Activated naive CD8-positive, alpha-beta T cell treated with anti-CD3 and anti-CD28 coated beads for 36 hours (primary cell): ENCODE measurements around the gene WDR93. TPM values are rescaled to one million over a fixed set of nuclear protein-coding genes. Genes with fewer than 3 reads are reported as not detected.
"Not testable (repeated sequence)": the region's sequence is repeated elsewhere in the genome, so short reads cannot be mapped to it uniquely, and the experiment has no call there.

ENCODE experiments used
- DNase-seq: peaks from one replicate; pipeline ENCODE4 v3.0.0; 2021
- H3K27ac Mint-ChIP-seq: one replicate; pipeline ENCODE4 v1.8.0; 2022; ENCODE audit warnings: mild to moderate bottlenecking, moderate library complexity, mixed read lengths
- H3K27me3 Mint-ChIP-seq: one replicate; pipeline ENCODE4 v1.8.0; 2022; ENCODE audit warnings: mild to moderate bottlenecking, mixed read lengths
- H3K36me3 Mint-ChIP-seq: one replicate; pipeline ENCODE4 v1.8.0; 2021; ENCODE audit warnings: mild to moderate bottlenecking, mixed read lengths
- H3K4me1 Mint-ChIP-seq: one replicate; pipeline ENCODE4 v1.8.0; 2021; ENCODE audit warnings: mixed read lengths
- H3K4me3 Mint-ChIP-seq: one replicate; pipeline ENCODE4 v1.8.0; 2022; ENCODE audit warnings: mild to moderate bottlenecking, moderate library complexity, mixed read lengths
- H3K9me3 Mint-ChIP-seq: one replicate; pipeline ENCODE4 v1.8.0; 2022; ENCODE audit warnings: mixed read lengths
- total RNA-seq, 2 experiments: library from RNA; stranded (reverse); gene quantifications; one replicate each; pipeline ENCODE4 v1.2.3, GENCODE V29; 2021

WDR93 gene
- total RNA-seq, 2 experiments from 2014 or later, result not detected

- H3K27ac Mint-ChIP-seq, result no peak overlapping the region
Measured at GRCh38 chr15:89669309-89669865, 21.2 kb upstream of the WDR93 start.

GRCh38 chr15:89669941-89670340 is 20.7 kb upstream of the WDR93 start:
- DNase-seq, result no peak
- Mint-ChIP-seq H3K9me3 (no peaks in the 10 kb centered on the region), H3K27me3 (peaks cover 16% of the 10 kb centered on the region), H3K4me1 (peaks cover 3% of the 10 kb centered on the region), H3K4me3 (no peak overlapping the region), H3K27ac (no peak overlapping the region), H3K36me3 (no peaks in the 10 kb centered on the region)

More at GRCh38 chr15:89669309-89669865, 21.2 kb upstream of the WDR93 start:
- peaks cover 3% of the 10 kb centered on the region for H3K4me1 Mint-ChIP-seq
- no peaks in the 10 kb centered on the region for H3K36me3 Mint-ChIP-seq
- no peak for DNase-seq
- H3K4me3 Mint-ChIP-seq, result no peak overlapping the region
- peaks cover 21% of the 10 kb centered on the region for H3K27me3 Mint-ChIP-seq
- no peaks in the 10 kb centered on the region for H3K9me3 Mint-ChIP-seq

- Mint-ChIP-seq H3K4me3 (no peak overlapping the region), H3K9me3 (no peaks in the 10 kb centered on the region), H3K4me1 (peaks cover 3% of the 10 kb centered on the region), H3K27me3 (peaks cover 12% of the 10 kb centered on the region), H3K27ac (no peak overlapping the region), H3K36me3 (no peaks in the 10 kb centered on the region)
- DNase-seq, result no peak
Measured at GRCh38 chr15:89670971-89671560, 19.5 kb upstream of the WDR93 start.

GRCh38 chr15:89671687-89672086 is 18.9 kb upstream of the WDR93 start:
- no peak overlapping the region for H3K4me3 Mint-ChIP-seq
- no peak for DNase-seq
- peaks cover 7% of the 10 kb centered on the region for H3K27me3 Mint-ChIP-seq
- no peaks in the 10 kb centered on the region for H3K9me3 Mint-ChIP-seq
- H3K4me1 Mint-ChIP-seq, result peaks cover 3% of the 10 kb centered on the region
- H3K27ac Mint-ChIP-seq, result no peak overlapping the region
- no peaks in the 10 kb centered on the region for H3K36me3 Mint-ChIP-seq

DNA sequence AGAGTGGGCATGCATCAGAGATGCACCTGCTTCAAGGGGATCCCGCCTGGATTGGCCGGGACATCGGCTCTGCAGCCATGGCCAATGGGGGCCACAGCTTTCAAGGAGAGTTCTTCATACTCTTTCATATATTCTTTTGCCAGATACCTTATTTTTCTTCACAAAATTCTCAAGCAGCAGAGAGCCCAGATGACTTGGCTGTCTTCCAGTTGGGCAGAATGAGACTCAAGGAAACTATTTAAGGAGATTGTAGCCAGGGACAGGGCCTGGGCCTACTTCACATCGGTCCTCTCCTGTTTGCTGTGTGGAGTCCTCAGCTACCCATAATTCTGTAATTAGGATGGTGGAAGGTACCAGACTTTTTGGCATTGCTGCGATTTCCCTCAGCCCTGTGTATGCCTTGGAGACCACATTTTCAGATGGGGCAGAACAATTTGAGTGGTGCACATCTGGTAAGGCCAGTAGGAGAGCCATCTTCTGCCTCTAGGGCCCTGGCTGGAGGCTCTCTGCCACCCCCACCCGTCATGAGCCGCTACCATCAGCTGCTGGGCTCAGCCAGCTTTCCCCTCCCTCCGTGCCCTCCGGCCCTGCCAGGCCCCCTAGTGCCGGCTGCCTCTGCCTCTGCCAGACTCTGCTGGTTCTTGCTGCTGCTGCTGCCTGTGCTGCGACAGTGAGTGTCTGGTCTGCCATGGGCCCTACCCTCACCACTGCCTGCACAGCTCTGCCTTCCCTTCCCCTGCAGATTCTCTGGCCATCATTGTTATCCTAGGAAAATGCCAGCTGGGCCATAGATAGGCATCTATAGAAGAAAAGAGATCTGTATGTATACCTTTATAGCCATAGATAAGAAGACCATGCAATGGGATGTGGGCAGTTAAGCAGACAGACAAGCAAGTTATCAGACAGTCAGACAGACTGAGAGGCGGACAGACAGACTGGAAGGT is 18.1 kb upstream of the WDR93 start:
- Mint-ChIP-seq H3K9me3 (no peaks in the 10 kb centered on the region), H3K36me3 (no peaks in the 10 kb centered on the region), H3K27me3 (peaks cover 3% of the 10 kb centered on the region), H3K4me3 (no peak overlapping the region), H3K4me1 (peaks cover 3% of the 10 kb centered on the region), H3K27ac (no peak overlapping the region)
- no peak for DNase-seq

- no peak overlapping the region for H3K4me3 Mint-ChIP-seq
- no peaks in the 10 kb centered on the region for H3K9me3 Mint-ChIP-seq
- H3K27me3 Mint-ChIP-seq, result no peaks in the 10 kb centered on the region
- no peaks in the 10 kb centered on the region for H3K36me3 Mint-ChIP-seq
- peak; percentile 29 for DNase-seq
- H3K4me1 Mint-ChIP-seq, result peaks cover 3% of the 10 kb centered on the region
- H3K27ac Mint-ChIP-seq, result no peak overlapping the region
Measured at GRCh38 chr15:89673165-89673512, 17.5 kb upstream of the WDR93 start.

- Mint-ChIP-seq H3K27me3 (no peaks in the 10 kb centered on the region), H3K27ac (no peak overlapping the region), H3K4me1 (peaks cover 3% of the 10 kb centered on the region), H3K36me3 (no peaks in the 10 kb centered on the region), H3K4me3 (no peak overlapping the region), H3K9me3 (no peaks in the 10 kb centered on the region)
- no peak for DNase-seq
Measured at GRCh38 chr15:89674526-89674925, 16.1 kb upstream of the WDR93 start.

DNA sequence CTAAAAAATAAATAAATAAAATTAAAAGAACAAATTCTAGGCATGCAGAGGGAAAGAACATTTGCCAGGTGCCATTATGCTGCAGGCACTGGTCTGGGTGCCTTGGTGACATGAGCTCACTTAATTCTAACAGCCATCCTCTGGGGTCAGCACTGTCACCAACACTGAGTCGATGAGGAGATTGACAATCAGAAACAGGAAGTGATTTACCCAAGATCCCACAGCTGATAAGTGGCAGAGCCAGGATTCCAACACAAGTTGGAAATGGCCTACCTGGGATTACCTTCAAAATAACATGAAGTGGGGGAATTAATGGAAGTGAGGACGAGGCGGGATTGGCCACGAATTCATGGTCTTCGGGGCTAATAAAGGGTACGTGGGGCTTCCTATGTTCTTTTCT is 15.0 kb upstream of the WDR93 start:
- Mint-ChIP-seq H3K4me3 (no peak overlapping the region), H3K9me3 (no peaks in the 10 kb centered on the region), H3K27ac (no peak overlapping the region), H3K36me3 (no peaks in the 10 kb centered on the region), H3K27me3 (no peaks in the 10 kb centered on the region), H3K4me1 (peaks cover 3% of the 10 kb centered on the region)
- no peak for DNase-seq

DNA sequence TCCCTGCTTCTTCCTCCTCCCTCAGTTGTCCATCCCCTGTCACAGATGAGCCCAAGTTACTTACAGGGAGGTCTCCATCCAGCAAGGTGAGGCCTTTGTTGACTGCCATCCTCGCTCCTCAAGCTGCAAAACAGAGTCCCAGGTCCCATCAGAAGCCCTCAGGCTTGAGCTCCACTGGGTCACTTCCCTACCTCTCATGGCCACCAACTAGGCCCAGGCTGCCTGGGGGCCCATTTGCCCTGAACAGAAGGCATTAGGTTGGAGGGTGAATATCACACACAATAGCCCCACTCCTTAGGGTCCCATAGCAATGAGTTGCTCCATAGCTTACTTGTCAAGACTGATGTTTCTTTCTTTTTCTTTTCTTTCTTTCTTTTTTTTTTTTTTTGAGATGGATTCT is 13.2 kb upstream of the WDR93 start:
- Mint-ChIP-seq H3K4me3 (no peak overlapping the region), H3K9me3 (no peaks in the 10 kb centered on the region), H3K27ac (no peak overlapping the region), H3K27me3 (no peaks in the 10 kb centered on the region), H3K4me1 (no peaks in the 10 kb centered on the region), H3K36me3 (no peaks in the 10 kb centered on the region)
- no peak for DNase-seq

DNA sequence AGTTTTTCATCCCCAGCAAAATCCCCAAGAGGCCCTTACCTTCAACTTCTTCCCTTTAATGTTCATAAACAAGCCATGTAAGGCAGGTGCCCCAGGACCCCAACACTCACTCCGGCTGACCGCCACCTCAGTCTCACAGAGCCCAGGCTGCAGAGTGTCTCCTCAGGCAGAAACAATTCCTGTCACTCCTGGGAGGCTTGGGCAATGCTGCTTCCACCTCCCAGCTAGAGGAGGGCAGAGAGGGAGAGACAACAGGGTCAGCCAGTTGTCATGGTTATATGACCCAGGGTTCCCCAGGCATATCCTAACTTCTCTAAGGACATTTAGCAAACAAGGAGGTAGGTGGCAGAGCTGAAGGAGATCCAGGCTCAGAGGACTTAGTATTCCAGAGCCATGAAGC is 11.4 kb upstream of the WDR93 start, which contains the start of gene PLIN1:
Gene PLIN1 (minus strand): TSS at position 156 of the 400 bp plus-strand sequence. CDS start 1,878 bp downstream, outside the sequence.
- DNase-seq, result no peak
- no peaks in the 10 kb centered on the region for H3K9me3 Mint-ChIP-seq
- H3K27ac Mint-ChIP-seq, result no peak within 1 kb of the TSS
- H3K4me1 Mint-ChIP-seq, result no peaks in the 10 kb centered on the region
- H3K4me3 Mint-ChIP-seq, result no peak within 1 kb of the TSS
- H3K36me3 Mint-ChIP-seq, result no peaks in the 10 kb centered on the region
- no peaks in the 10 kb centered on the region for H3K27me3 Mint-ChIP-seq

- Mint-ChIP-seq H3K27ac (no peak overlapping the region), H3K4me1 (no peaks in the 10 kb centered on the region), H3K4me3 (no peak overlapping the region), H3K36me3 (peaks cover under 1% of the 10 kb centered on the region), H3K9me3 (no peaks in the 10 kb centered on the region), H3K27me3 (no peaks in the 10 kb centered on the region)
- DNase-seq, result no peak
Measured at GRCh38 chr15:89680282-89680873, 10.2 kb upstream of the WDR93 start.

GRCh38 chr15:89681146-89681545 is 9.5 kb upstream of the WDR93 start:
- Mint-ChIP-seq H3K27me3 (no peaks in the 10 kb centered on the region), H3K27ac (no peak overlapping the region), H3K9me3 (no peaks in the 10 kb centered on the region), H3K4me1 (no peaks in the 10 kb centered on the region), H3K4me3 (no peak overlapping the region), H3K36me3 (peaks cover 2% of the 10 kb centered on the region)
- no peak for DNase-seq

GRCh38 chr15:89685995-89686394 is 4.6 kb upstream of the WDR93 start:
- Mint-ChIP-seq H3K4me1 (peaks cover 8% of the 10 kb centered on the region), H3K9me3 (no peaks in the 10 kb centered on the region), H3K27ac (no peak overlapping the region), H3K4me3 (no peak overlapping the region), H3K36me3 (peaks cover 2% of the 10 kb centered on the region), H3K27me3 (no peaks in the 10 kb centered on the region)
- no peak for DNase-seq

GRCh38 chr15:89686522-89686921 is 4.1 kb upstream of the WDR93 start:
- H3K9me3 Mint-ChIP-seq, result no peaks in the 10 kb centered on the region
- no peak for DNase-seq
- H3K36me3 Mint-ChIP-seq, result peaks cover 2% of the 10 kb centered on the region
- H3K27me3 Mint-ChIP-seq, result no peaks in the 10 kb centered on the region
- no peak overlapping the region for H3K4me3 Mint-ChIP-seq
- peaks cover 10% of the 10 kb centered on the region for H3K4me1 Mint-ChIP-seq
- H3K27ac Mint-ChIP-seq, result no peak overlapping the region

GRCh38 chr15:89689930-89690275 is 708 bp upstream of the WDR93 start:
- H3K4me1 Mint-ChIP-seq, H3K27ac Mint-ChIP-seq, H3K27me3 Mint-ChIP-seq, DNase-seq, H3K9me3 Mint-ChIP-seq, H3K36me3 Mint-ChIP-seq: not testable (repeated sequence)
- H3K4me3 Mint-ChIP-seq, result peak overlapping the region; percentile 86
